DMS 273 treated with DMSO at 0.1 percent for 48 hours (cell line): ENCODE data around the gene RIF1.

Source experiments
- DNase-seq: peaks from one replicate; lab custom pipeline; 2025; lab: John Stamatoyannopoulos, UW

RIF1 gene, protein sequence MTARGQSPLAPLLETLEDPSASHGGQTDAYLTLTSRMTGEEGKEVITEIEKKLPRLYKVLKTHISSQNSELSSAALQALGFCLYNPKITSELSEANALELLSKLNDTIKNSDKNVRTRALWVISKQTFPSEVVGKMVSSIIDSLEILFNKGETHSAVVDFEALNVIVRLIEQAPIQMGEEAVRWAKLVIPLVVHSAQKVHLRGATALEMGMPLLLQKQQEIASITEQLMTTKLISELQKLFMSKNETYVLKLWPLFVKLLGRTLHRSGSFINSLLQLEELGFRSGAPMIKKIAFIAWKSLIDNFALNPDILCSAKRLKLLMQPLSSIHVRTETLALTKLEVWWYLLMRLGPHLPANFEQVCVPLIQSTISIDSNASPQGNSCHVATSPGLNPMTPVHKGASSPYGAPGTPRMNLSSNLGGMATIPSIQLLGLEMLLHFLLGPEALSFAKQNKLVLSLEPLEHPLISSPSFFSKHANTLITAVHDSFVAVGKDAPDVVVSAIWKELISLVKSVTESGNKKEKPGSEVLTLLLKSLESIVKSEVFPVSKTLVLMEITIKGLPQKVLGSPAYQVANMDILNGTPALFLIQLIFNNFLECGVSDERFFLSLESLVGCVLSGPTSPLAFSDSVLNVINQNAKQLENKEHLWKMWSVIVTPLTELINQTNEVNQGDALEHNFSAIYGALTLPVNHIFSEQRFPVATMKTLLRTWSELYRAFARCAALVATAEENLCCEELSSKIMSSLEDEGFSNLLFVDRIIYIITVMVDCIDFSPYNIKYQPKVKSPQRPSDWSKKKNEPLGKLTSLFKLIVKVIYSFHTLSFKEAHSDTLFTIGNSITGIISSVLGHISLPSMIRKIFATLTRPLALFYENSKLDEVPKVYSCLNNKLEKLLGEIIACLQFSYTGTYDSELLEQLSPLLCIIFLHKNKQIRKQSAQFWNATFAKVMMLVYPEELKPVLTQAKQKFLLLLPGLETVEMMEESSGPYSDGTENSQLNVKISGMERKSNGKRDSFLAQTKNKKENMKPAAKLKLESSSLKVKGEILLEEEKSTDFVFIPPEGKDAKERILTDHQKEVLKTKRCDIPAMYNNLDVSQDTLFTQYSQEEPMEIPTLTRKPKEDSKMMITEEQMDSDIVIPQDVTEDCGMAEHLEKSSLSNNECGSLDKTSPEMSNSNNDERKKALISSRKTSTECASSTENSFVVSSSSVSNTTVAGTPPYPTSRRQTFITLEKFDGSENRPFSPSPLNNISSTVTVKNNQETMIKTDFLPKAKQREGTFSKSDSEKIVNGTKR (N-terminal part only)

DNA sequence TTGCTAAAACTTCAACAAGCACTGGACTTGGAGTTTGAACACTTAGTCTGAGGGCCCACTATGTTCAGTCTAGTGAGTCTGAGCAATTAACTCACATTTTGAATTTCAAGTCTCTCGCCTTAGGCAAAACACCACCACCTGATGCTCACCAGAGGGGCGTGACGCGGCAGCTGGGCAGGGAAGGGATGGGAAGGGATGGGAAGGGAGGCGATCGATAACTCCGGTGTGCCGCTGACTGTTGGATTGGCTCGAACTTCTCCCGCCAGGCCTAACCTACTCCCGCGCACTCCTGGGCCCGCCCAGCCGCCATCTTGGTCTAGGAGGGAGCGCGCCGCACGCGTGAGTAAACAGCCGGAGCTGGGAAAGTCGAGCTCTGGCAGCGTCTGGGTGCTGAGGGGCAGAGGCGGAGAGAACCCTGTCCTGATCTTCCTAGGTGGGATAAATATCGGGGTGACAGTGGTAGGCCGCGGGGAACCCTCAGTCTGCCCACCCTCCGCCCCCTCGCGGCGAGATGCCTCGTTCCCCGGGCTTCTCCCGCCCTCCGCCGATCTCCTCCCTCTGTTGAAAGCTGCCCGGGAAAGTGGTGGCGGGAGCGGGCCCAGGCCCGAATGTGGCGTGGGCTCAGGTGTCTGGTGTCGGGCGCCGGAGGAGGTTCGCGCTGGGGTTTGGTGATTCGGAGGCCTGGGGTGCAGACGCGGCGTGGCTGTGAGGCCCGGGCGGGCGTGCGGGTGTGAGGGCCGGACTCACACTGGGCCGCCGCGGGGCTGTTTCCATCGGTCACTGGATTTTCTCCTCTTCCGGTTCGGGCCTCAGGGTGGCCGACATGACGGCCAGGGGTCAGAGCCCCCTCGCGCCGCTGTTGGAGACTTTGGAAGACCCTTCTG lies at the start of gene RIF1:
RIF1 (plus strand) TSS at position 302 of the 884 bp plus-strand sequence; CDS start at position 824, 522 bp downstream.
- peak; percentile 91 for DNase-seq

DNA sequence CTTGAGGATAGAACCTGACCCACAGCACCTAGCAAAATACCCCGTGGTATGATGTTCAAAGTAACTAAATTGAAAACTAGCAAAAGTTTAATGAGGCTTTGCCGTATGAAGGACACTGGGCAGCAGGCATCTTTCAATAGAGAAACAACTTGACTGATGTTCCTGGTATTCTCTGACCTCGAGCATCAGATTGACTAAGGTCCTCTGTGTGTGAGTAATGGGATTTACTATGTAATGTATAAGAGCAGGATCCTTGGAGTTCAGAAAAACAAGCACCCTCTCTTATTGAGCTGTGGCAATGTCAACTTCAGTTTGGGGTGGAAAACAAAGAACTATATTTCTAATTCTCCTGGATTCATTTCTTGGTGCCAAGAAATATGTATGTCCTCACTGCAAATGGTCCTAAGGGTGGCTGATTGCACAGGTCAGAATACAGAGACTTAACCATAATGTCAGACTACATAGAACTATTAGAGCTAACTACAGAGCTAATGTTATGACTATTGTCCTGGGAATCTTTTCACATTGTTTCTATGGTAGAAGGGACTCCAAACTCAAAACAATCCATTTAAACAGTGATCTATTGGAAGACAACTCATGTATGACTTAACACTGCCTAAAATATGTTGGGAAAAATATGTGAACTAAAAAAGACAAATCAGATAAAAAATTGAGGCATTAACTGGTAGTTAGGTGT lies 47.9 kb upstream of the RIF1 start:
- no peak for DNase-seq

DNA sequence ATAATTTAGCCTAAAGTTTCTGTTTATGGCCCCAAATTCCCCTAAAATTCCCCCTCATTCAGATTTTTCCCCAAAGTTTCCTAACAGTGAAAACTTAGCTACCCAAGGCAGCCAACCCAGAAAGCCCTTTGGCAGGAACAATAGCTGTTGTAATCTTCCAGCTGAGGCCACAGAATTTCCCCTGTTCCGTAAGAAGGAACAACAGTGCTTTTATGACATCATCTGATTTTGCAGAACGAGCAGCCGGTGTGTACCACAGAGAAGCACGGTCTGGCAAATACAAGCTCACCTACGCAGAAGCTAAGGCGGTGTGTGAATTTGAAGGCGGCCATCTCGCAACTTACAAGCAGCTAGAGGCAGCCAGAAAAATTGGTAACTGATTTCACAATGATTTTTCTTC lies 46.0 kb upstream of the RIF1 start:
- DNase-seq: no peak

DNA sequence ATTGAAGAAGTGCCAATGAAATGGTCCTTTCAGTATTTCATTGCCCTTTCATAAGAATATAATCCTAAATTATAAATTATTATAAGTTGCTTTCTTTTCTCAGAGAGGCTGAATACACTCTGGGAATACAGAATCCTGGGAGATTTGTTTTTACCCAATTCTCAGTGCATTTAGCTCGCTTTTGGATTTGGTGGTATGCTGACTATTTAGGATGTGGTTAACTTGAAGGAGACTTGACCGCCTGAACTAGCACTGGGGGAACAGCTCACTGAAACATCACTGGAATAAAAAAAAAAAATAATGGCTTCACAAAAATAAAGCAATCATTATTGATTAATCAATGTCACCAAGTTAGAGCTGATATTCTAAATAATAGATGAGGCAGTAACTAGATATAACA lies 42.1 kb upstream of the RIF1 start:
- DNase-seq: no peak

DNA sequence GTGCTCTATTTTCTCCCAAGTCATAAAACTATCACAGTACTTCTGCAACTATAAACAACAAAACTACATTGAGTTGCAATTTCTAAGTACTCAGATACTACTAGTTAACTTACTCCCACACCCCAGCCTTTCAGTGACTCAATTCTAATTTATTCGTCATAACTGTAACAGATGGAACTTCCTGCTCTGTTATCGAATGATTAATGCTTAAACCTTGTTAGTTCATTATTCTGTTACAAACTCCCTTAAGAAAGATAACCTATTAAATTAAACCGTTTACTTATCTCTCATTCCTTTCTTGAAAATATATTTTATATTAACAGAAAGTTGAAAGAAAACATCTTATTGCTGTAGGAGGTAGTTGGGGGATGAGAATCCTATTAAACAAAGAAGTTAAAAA lies 35.3 kb upstream of the RIF1 start:
- peak; percentile 33 for DNase-seq

DNA sequence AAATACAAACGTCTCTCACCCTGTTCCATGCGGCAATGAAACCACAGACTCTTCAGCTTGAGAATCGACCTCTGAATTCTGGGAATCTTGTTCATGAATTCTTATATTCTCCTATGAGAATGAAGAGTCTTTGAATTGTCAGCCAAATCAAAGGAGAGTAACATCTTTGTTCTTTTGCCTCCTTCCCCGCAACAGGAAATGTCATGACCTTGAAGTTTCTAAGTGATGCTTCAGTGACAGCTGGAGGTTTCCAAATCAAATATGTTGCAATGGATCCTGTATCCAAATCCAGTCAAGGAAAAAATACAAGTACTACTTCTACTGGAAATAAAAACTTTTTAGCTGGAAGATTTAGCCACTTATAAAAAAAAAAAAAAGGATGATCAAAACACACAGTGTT lies 30.5 kb upstream of the RIF1 start:
- no peak for DNase-seq

DNA sequence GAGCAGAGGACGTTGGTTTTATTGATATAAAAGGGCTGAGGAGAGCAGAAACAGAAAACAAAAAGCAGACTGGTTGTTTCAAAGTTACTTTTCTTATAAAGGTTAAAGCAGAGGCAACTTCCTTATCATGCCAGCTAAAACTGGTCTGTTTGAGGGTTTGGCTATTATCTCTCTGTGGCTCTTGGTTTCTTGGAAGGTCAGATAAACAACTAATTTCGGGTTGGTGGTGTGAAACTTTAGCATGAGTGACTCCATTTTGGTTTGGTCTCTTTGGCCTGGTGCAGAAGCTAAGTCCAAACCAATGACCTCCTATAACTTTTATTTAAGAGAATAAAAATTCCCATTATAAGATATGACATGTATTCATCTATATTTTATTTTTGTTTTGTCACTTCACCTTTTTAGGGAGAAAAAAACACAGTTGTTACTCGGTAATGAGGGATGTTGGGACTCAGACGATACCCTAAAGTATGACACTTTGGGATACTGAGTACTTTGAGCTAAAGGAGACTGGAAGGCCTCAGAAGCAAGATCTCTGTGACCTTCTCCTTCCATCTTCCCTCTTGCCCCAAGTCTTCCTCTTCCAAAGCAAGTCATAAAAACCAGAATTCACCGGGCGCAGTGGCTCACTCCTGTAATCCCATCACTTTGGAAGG lies 29.0 kb upstream of the RIF1 start:
- DNase-seq: no peak

DNA sequence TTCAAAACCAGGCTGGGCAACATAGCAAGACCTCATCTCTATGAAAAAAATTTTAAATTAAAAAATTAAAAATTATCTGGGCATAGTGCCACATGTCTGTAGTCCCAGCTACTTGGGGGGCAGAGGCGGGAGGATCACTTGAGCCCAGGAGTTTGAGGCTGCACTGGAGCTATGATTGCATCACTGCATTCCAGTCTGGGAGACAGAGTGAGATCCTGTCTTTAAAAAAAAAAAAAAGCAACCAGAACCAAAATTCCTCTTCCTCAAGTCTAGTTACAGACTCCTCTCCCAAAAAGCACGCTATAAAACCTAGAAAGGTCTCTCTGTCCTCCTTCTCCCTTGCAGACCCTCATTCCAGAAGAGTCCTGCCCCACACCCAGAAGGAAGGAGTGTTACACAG lies 28.4 kb upstream of the RIF1 start:
- DNase-seq: no peak

DNA sequence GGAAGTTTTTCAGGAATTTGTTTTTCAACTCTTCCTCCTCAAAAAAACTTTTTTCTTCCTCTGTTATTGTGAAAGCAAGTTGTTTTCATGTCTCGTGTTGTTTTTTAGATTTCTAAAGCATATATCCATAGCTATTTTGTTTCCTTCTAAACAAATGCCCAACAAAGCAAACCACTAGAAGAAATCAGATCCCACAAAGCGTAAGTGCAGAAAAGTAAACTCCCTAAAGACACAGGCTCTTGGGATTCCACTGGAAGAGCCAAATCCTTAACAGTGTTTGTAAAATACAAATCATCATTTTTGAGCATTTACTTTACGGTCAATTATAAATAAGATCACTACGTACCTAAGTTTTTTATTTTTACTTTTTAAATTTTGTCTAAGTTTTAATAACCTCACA lies 21.7 kb upstream of the RIF1 start:
- no peak for DNase-seq

DNA sequence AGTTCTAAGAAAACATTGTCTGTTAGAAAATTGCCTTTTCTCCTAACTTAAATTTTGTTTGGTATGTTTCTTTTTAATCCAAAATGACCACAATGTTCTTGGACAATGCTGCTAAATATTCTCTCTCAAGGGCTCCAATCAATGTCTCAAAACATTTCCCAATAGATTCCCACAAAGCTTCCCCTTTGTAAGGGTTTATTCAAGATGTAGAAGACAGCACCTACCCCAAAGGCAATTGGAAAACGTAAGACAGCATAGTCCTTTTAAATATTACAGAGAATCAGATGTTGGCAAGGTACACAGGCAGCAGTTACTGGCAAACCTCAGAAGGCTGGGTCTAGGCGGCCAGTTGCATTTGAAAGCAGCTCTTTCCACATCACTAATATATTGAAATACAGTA lies 18.3 kb upstream of the RIF1 start:
- no peak for DNase-seq

DNA sequence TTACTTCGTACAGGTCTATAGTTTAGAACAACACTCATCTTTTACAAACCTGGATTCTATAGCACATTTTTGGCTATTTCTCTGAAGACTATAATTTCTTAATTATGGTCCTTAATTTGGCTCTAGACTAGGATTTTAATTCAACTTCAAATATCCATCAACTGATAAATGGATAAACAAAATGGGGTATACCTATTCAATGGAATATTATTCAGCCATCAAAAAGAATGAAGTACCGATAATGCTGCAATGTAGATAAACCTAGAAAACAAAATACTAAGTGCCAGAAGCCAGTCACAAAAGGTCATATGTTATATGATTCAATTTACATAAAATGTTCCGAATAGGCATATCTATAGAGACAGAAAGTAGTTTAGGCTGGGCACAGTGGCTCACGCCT lies 15.2 kb upstream of the RIF1 start:
- no peak for DNase-seq

DNA sequence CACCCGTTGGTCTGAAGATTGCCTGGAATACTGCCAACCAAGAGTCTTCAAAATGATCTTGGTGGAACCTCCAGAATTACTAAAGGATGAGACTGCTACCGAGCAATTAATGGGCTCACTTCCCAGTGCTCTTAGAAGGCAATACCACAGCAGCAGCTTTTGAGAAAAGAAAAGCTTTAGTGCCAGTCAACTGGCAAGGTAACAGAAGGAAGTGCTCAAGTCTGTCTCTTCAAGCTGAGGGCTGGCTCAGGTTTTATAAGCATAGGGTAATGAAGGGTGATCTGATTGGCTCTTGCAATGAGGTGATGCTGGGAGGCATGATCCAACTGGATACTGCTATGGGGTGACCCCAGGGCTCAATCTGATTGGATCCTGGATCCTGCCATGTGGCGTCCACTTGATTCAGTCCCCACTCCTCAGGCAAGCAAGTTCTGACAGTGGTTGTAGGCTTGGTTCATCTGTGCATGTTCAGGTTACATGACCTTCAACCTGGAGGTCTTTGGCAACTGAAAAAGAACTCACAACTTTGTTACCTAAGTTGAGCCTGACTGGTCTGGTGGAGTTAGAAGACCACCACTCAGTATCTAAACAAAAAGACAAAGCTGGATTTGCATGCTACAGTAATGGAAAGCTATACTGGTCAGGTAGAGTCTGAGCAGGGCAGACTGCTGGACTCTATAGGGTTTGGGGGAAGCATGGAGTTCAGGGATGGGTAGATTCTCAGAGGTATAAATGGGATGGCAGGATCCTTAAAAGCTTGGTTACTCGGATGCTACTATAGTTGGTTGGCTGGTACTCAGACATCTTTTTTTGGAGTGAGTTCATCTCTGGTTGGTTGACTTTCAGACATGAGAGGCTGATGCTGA lies 14.0 kb upstream of the RIF1 start:
- no peak for DNase-seq

DNA sequence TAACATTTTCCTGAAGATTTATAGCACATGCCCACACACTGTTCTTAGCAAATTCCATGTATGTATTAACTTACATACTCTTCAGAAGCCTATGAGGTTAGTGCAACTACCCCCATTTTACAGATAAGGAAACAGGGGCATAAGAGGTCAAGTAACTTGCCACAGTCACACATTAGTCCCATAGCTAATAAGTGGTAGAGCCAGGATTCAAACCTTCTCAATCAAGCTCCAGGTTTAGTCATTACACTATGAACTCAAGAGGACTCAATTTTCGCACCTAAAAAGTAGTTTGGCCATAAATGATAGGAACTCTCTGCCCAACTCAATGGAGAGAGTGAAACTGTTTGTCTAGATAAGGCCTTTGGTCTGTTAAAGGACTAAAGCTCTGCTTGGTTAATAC lies 9.7 kb upstream of the RIF1 start:
- DNase-seq: no peak

DNA sequence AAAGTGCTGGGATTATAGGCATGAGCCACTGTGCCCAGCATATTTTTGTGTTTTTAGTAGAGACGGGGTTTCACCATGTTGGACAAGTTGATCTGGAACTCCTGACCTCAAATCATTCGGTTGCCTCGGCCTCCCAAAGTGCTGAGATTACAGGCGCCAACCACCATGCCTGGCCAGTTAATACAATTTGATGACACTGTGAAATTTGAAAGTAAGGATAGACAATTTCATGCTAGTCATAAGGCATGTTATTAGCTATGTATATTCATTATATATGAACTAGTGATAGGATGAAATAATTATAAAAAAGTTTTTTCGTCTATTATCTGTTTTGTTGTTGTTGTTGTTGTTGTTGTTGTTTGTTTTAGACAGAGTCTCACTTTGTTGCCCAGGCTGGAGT lies 8.6 kb upstream of the RIF1 start:
- DNase-seq: no peak

DNA sequence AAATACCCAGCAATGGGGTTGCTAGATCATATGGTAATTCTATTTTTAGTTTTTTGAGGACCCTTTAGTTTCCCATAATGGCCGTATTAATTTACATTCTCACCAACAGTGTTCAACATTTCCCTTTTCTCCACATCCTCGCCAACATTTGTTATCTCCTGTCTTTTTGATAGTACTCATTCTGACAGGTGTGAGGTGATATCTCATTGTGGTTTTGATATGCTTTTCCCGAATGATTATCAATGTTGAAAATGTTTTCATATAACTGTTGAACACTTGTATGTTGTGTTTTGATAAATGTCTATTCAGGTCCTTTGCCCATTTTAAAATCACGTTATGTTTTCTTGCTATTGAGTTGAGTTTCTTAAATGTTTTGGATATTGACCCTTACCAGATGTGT lies 5.8 kb upstream of the RIF1 start:
- no peak for DNase-seq

DNA sequence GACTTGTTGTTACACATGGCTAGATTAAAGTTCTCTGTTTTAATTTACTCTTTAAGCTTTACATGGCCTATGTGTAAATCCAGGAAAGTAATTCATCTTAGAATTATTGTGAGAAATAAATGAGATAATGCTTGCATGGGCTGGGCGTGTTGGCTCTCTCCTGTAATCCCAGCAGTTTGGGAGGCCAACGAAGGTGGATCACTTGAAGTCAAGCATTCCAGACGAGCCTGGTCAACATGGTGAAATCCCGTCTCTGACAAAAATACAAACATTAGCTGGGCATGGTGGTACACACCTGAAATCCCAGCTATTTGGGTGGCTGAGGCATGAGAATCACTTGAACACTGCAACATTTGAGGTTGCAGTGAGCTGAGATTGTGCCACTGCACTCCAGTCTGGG lies 4.3 kb upstream of the RIF1 start:
- DNase-seq: no peak

DNA sequence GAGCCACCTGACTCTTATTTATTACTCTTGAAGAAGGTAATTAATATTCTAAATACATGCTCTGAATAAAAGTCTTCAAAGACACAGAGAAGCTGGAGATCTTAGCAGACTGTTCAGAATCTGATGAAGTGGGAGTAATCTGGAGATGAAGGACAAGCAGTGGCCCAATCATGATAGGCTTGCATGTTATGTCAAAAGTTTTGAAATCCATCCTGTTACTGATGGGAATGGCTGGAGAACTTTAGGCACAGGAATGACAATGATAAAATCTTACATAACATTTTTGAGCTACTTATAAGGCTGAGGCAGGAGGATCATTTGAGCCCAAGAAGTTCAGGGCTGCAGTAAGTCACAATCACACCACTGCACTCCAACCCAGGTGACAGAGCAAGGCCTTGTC lies 2.4 kb upstream of the RIF1 start:
- DNase-seq: no peak

DNA sequence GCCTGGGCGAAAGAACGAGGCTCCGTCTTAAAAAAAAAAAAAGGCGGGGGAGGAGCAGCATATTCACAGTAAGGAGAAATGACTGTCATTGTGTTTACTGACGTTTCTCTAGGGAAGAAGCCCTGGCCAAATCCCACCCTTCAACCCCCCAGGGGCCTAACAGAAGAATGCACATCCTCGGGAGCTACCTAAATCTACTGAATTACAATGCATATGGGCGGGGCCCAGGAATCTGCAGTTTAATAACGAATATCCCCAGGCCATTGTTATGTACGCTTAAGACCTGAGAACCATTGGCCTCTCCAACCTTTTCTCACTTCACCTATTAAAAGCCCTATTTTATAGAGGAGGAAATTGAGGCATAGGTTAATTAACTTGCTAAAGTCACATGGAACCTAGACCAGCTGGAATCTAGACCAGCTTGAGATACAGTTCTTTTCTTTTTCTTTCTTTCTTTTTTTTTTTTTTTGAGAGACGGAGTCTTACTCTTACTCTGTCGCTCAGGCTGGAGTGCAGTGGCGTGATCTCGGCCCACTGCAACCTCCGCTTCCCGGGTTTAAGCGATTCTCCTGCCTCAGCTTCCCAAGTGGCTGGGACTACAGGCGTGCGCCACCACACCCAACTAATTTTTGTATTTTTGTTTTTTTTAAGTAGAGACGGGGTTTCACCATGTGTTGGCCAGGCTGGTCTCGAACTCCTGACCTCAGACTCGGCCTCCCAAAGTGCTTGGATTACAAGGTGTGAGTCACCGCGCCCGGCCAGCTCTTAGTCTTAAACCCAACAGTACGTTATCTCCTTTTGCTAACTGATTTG lies 708 bp upstream of the RIF1 start:
- no peak for DNase-seq

DNA sequence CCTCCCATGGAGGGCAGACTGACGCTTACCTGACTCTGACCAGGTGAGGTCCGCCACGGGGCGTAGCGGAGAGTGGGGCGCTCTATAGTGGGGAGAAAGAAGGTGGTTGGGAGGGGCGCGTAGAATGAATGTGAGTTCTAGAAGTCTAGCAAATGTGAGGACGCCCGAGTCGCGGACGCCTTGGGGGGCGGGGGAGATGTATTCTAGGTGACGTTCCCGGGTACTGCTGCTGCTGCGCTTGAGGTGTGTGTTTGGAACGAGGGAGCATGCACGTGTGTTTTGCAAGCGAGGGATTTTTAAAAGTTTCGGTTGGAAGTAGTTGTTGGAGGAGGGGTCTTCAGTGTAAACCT lies 758 bp downstream of the RIF1 start:
- DNase-seq: peak; percentile 9
